ENCODE measurements around the gene ZNF648.
A peak's percentile ranks its signal among the peaks of the same experiment; 100 is the strongest.

The ZNF648 gene

DNA sequence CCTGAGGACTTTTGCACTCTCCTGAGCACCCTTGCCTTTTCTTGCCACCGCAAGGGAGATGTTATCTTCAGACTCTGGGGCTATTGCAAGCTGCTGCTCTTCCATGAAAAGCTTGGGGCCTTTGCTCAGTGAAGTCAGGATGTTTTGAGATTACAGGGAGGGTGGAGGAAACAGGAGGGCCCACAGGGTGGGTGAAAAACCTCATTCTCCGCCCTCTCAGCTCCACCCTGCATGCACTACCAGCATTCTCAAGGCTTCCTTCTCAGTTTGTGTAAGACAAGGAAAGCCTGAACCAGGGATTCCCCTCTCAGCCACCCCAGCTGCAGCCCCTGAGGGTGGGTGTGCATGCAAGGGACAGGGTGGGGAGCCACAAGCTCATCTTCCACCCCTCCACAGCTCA lies 25.8 kb upstream of the ZNF648 start:
- TF ChIP-seq, protein P1, sequence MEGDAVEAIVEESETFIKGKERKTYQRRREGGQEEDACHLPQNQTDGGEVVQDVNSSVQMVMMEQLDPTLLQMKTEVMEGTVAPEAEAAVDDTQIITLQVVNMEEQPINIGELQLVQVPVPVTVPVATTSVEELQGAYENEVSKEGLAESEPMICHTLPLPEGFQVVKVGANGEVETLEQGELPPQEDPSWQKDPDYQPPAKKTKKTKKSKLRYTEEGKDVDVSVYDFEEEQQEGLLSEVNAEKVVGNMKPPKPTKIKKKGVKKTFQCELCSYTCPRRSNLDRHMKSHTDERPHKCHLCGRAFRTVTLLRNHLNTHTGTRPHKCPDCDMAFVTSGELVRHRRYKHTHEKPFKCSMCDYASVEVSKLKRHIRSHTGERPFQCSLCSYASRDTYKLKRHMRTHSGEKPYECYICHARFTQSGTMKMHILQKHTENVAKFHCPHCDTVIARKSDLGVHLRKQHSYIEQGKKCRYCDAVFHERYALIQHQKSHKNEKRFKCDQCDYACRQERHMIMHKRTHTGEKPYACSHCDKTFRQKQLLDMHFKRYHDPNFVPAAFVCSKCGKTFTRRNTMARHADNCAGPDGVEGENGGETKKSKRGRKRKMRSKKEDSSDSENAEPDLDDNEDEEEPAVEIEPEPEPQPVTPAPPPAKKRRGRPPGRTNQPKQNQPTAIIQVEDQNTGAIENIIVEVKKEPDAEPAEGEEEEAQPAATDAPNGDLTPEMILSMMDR (IDR thresholded peaks at IDR 0.05; ENCODE audit: insufficient read depth, missing control alignments): no peak
- FAIRE-seq: no peak

DNA sequence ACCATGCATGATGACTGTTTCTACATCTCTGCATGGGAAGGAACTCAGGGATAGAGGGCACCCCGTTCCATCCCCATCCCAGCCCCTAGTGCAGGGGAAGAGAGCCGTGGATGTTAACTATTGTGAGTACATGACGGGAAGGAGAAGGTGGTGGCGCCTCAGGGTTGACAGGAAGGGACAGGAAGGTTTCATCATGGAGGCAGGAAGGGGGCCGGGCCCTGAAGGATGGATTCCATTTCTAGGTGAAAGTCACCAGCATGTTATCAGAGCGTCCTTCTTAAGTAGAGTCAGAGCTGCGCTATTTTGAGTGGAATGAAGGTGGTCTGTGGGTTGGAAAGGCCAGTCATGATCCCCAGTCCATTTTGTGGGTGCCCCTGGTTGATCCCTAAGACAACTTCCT lies 25.1 kb upstream of the ZNF648 start:
- TF ChIP-seq, protein P1 (IDR thresholded peaks at IDR 0.05; ENCODE audit: insufficient read depth, missing control alignments): no peak
- FAIRE-seq (no peak), DNase-seq (ENCODE audit: insufficient read length, low spot score) (no peak)

More for the DNA sequence above, 25.8 kb upstream of the ZNF648 start:
- no peak for DNase-seq (ENCODE audit: insufficient read length, low spot score)

DNA sequence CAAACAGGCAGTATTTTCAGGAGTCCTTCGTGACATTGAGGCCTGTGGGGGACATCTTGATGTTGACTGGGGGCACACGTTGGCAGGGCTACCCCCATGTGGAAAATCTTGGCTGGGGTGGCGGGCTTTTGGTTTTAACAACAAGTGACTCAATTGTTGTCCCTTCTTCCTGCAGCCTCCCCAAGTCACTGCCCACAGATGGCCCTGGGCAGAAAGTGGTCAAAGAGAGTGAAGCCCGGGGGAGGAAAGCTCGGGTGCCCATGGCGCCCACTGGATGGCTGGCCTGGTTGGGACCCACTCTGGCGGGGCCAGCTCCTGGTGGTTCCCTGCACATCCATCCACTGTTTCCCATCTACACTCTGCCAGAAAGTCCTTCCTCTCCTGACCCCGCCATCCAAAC lies 24.6 kb upstream of the ZNF648 start:
- DNase-seq (ENCODE audit: insufficient read length, low spot score) (no peak), FAIRE-seq (no peak)
- TF ChIP-seq, protein P1 (IDR thresholded peaks at IDR 0.05; ENCODE audit: insufficient read depth, missing control alignments): no peak

DNA sequence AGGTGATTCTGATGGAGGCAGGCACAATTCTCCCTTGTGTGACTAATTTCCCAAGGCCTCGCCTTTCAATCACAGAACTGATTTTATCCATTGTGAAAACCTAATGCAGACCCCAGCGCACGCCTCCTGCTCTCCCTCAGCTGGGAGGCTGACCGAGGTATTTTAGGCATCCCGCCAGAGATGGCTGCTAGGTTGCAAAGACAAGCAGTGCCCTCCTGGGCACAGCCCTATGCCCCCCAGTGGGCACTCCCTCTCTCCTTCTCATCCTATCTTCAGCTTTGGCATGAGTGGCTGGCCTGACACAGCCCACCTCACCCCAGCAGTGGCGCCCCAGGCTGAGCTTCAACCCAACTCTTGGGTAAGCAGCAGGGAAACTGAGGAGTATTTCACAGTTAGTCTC lies 24.2 kb upstream of the ZNF648 start:
- DNase-seq (ENCODE audit: insufficient read length, low spot score) (no peak), FAIRE-seq (no peak)
- TF ChIP-seq, protein P1 (IDR thresholded peaks at IDR 0.05; ENCODE audit: insufficient read depth, missing control alignments): no peak

DNA sequence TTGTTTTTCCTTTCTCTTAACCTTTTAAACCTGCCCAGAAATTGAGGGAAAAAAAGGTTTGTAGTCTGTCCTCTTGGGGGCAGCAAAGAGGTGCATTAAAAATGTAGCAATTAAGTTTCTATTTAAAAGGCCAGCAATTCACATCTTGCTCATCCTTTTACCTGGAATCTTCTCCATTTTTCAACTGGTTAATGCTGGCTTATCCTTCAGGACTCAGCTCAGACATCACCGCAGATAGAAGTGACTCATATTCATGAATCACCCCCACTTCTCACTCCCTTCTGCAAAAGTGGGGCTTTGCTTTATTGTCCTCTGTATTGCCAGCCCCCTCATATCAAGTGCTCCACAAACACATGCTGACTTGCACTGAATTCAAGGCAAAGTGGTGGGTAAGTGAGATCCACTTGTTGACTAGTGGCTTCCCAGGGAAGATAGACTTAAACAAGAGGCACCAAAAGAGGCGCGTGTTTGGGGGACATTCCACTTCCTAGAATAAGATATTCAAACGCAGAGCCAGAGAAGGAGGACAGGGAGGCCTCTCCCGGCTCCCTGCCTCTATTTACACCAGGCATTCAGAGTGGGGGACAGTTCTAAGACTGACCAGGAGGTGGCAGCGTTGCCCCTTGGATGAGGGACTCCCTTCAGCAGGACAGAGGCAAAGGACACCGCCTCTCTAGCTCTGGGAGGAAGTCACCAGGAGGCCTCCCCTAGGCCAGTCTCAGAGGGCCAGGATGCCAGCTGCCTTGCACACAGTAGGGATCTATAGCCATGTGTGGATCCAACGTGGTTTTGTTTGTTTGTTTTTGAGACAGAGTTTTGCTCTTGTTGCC lies 23.2 kb upstream of the ZNF648 start:
- TF ChIP-seq, protein P1 (IDR thresholded peaks at IDR 0.05; ENCODE audit: insufficient read depth, missing control alignments): peak; percentile 96
- FAIRE-seq (peak; percentile 63), DNase-seq (ENCODE audit: insufficient read length, low spot score) (peak; percentile 84)

DNA sequence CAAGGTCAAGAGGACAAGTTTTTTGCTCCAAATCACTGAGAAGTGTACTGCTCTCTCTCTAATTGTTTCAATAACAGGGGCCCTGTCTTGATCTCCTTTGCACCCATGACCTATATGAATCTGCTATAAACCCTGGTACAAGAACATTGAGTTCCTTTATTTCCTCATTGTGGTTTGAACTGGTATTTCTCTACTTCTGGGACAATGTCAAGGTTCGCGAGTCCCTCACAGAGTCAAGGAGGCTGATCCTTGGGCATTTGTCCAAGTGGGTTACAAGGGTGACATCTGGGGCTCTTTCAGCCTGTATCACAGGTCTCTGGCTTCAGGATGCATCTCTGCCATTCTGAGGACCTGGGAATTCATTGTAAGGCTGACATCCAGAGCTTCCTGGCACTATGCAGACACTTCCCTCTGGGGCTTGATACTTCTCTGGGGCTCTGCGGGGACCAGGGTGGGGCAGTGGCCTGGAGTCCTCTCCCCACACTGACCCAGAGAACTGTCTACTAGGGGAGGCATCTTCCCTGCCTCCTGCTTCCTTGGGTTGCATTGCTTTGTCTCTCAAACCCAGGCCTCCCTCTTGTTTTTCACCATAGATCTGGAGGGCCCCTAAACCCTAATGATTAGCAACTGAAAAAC lies 22.5 kb upstream of the ZNF648 start:
- TF ChIP-seq, protein P1 (IDR thresholded peaks at IDR 0.05; ENCODE audit: insufficient read depth, missing control alignments): no peak
- DNase-seq (ENCODE audit: insufficient read length, low spot score): no peak
- no peak for FAIRE-seq
